Heart left ventricle (tissue), 13 donors: ENCODE measurements around the gene GATAD1.

ENCODE experiments used
- POLR2A ChIP-seq, 2 donors: fragments of 450-650 bp; IDR thresholded peaks; one replicate each; pipeline ENCODE4 v1.6.1; 2017; ENCODE audit warnings: antibody characterized with exemption in 2 of 2, mild to moderate bottlenecking in 2 of 2, moderate library complexity in 2 of 2
- TF ChIP-seq, protein P1 (sequence below), 12 donors: fragments of 200-600 bp; sonication (generic) in 4 of 12; IDR thresholded peaks; one replicate each; pipeline versions ENCODE4 v1.5.0 to v1.8.0; 2018 to 2022; ENCODE audit warnings: antibody characterized with exemption in 12 of 12, mild to moderate bottlenecking in 5 of 12
- donor health status: ischemic (EF 13 %, LVEDD 7.1; RV severe dilation, severe dysfunction).
- donor health status: DM: no; HTN: yes; CAD: no.
- donor health status: DM: no; HTN: no; CAD: no.
- donor health status: ischemic (EF 25% LVEDD 6.9; RV normal size, moderate dysfunction).
- donor health status: ischemic (EF 25% LVEDD 5.7; RV mildly dilated, moderate dysfunction).
- donor health status: ischemic (EF 35%, LVEDD 5.7; RV mildly dilated, moderate dysfunction).
- donor health status: nonischemic (EF 11% LVEDD 7.7; RV severe dilation, severe dysfunction).
- donor health status: DM: yes; HTN: yes; CAD: no.
- donor health status: PGD.
- donor health status: ischemic (EF 29% LVEDD 5.4; RV normal size, mild dysfunction).
- donor health status: nonischemic (EF 23%, LVEDD 6.1; RV moderate dilation, normal function).

DNA sequence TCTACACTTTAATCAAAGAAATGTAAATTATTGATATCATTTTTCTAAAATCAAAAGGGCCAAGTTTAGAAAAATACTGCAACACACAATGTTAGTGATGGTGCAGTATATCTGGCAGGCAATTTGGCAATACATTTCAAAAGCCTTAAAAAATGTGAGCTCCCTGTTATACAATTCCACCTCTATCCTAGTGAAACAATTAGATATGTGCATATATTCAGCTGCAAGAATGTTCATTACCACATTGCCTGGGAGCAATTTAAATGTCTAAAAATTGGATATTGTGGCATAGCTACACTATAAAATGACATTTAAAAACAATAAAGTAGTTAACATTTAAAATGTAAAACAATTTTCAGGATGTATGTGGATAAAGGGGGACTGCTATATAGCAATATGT is 40.5 kb downstream of the GATAD1 start:
- TF ChIP-seq POLR2A (IDR thresholded peaks at IDR 0.05) = no peak
- TF ChIP-seq, protein P1, sequence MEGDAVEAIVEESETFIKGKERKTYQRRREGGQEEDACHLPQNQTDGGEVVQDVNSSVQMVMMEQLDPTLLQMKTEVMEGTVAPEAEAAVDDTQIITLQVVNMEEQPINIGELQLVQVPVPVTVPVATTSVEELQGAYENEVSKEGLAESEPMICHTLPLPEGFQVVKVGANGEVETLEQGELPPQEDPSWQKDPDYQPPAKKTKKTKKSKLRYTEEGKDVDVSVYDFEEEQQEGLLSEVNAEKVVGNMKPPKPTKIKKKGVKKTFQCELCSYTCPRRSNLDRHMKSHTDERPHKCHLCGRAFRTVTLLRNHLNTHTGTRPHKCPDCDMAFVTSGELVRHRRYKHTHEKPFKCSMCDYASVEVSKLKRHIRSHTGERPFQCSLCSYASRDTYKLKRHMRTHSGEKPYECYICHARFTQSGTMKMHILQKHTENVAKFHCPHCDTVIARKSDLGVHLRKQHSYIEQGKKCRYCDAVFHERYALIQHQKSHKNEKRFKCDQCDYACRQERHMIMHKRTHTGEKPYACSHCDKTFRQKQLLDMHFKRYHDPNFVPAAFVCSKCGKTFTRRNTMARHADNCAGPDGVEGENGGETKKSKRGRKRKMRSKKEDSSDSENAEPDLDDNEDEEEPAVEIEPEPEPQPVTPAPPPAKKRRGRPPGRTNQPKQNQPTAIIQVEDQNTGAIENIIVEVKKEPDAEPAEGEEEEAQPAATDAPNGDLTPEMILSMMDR (IDR thresholded peaks at IDR 0.05) = no peak
